GM21723 (cell line): ENCODE data around the gene LIMS1.
"Not testable (repeated sequence)": the region's sequence is repeated elsewhere in the genome, so short reads cannot be mapped to it uniquely, and the experiment has no call there.

ENCODE experiments used
- ATAC-seq: cut with Tn5 transposase; IDR thresholded peaks from one replicate; pipeline ENCODE4 v1.9.1; 2021; ENCODE audit warnings: mild to moderate bottlenecking, moderate library complexity; ENCODE audit not compliant: unreplicated experiment

Gene LIMS1

GRCh38 chr2:108533832-108534583 lies at the start of gene LIMS1:
TSS of gene LIMS1 (plus strand) at chr2:108534470. CDS start at chr2:108534563, 93 bp downstream.
- ATAC-seq = peak; percentile 90

- ATAC-seq = no peak
These were observed 49.0 kb upstream of the LIMS1 start for GRCh38 chr2:108485253-108485652.

GRCh38 chr2:108490506-108491122 lies 43.7 kb upstream of the LIMS1 start:
- no peak for ATAC-seq

GRCh38 chr2:108491848-108492247 lies 42.4 kb upstream of the LIMS1 start:
- ATAC-seq = no peak

- no peak for ATAC-seq
These were observed 41.9 kb upstream of the LIMS1 start for GRCh38 chr2:108492364-108492763.

GRCh38 chr2:108496167-108496566 lies 38.1 kb upstream of the LIMS1 start:
- ATAC-seq = not testable (repeated sequence)

- not testable (repeated sequence) for ATAC-seq
These were observed 26.6 kb upstream of the LIMS1 start for GRCh38 chr2:108507620-108508019.

GRCh38 chr2:108512431-108512830 lies 21.8 kb upstream of the LIMS1 start:
- not testable (repeated sequence) for ATAC-seq

- ATAC-seq = not testable (repeated sequence)
These were observed 19.8 kb upstream of the LIMS1 start for GRCh38 chr2:108514478-108514877.

GRCh38 chr2:108524688-108525087 lies 9.6 kb upstream of the LIMS1 start:
- not testable (repeated sequence) for ATAC-seq

- ATAC-seq = not testable (repeated sequence)
These were observed 9.0 kb upstream of the LIMS1 start for GRCh38 chr2:108525258-108525657.

- no peak for ATAC-seq
These were observed 2.6 kb upstream of the LIMS1 start for GRCh38 chr2:108531674-108532055.

- peak; percentile 39 for ATAC-seq
These were observed 500 bp downstream of the LIMS1 start for GRCh38 chr2:108534584-108535356.

- no peak for ATAC-seq
These were observed 1.0 kb downstream of the LIMS1 start for GRCh38 chr2:108535357-108535631.

- no peak for ATAC-seq
These were observed 2.0 kb downstream of the LIMS1 start for GRCh38 chr2:108536133-108536780.

GRCh38 chr2:108536911-108537310 lies 2.6 kb downstream of the LIMS1 start:
- no peak for ATAC-seq

- no peak for ATAC-seq
These were observed 3.8 kb downstream of the LIMS1 start for GRCh38 chr2:108538000-108538625.

- ATAC-seq = no peak
These were observed 7.2 kb downstream of the LIMS1 start for GRCh38 chr2:108541451-108541850.

- no peak for ATAC-seq
These were observed 7.8 kb downstream of the LIMS1 start for GRCh38 chr2:108542071-108542470.

GRCh38 chr2:108547606-108548005 lies 13.3 kb downstream of the LIMS1 start:
- no peak for ATAC-seq
